ENCODE results near the gene WWOX.

WWOX gene

GRCh38 chr16:78362524-78363135 lies 263.2 kb downstream of the WWOX start:
- Histone ChIP-seq H3K4me1 (ENCODE audit: control insufficient read depth, insufficient read depth, low read length) (no peaks in the 10 kb centered on the region), H3K9ac (ENCODE audit: low read depth, low read length) (no peak overlapping the region), H3K36me3 (ENCODE audit: control insufficient read depth, insufficient read depth, low read length) (no peaks in the 10 kb centered on the region), H3K27me3 (ENCODE audit: control insufficient read depth, insufficient read depth, low read length) (no peaks in the 10 kb centered on the region), H3K4me3 (ENCODE audit: low read depth, low read length) (no peak overlapping the region), H3K9me3 (ENCODE audit: control insufficient read depth, insufficient read depth, low read length) (no peaks in the 10 kb centered on the region)

- Histone ChIP-seq H3K4me3 (ENCODE audit: low read depth, low read length) (no peak overlapping the region), H3K9ac (ENCODE audit: low read depth, low read length) (no peak overlapping the region), H3K4me1 (ENCODE audit: control insufficient read depth, insufficient read depth, low read length) (no peaks in the 10 kb centered on the region), H3K36me3 (ENCODE audit: control insufficient read depth, insufficient read depth, low read length) (no peaks in the 10 kb centered on the region), H3K27me3 (ENCODE audit: control insufficient read depth, insufficient read depth, low read length) (no peaks in the 10 kb centered on the region), H3K9me3 (ENCODE audit: control insufficient read depth, insufficient read depth, low read length) (no peaks in the 10 kb centered on the region)
Measured at GRCh38 chr16:78363843-78364555, 264.5 kb downstream of the WWOX start.

- no peak overlapping the region for H3K4me3 ChIP-seq (ENCODE audit: low read depth, low read length)
- H3K9ac ChIP-seq (ENCODE audit: low read depth, low read length) = no peak overlapping the region
- no peaks in the 10 kb centered on the region for H3K9me3 ChIP-seq (ENCODE audit: control insufficient read depth, insufficient read depth, low read length)
- no peaks in the 10 kb centered on the region for H3K27me3 ChIP-seq (ENCODE audit: control insufficient read depth, insufficient read depth, low read length)
- no peaks in the 10 kb centered on the region for H3K36me3 ChIP-seq (ENCODE audit: control insufficient read depth, insufficient read depth, low read length)
- H3K4me1 ChIP-seq (ENCODE audit: control insufficient read depth, insufficient read depth, low read length) = no peaks in the 10 kb centered on the region
Measured at GRCh38 chr16:78364556-78364880, 265.1 kb downstream of the WWOX start.

- Histone ChIP-seq H3K27me3 (ENCODE audit: control insufficient read depth, insufficient read depth, low read length) (no peaks in the 10 kb centered on the region), H3K4me1 (ENCODE audit: control insufficient read depth, insufficient read depth, low read length) (no peaks in the 10 kb centered on the region), H3K36me3 (ENCODE audit: control insufficient read depth, insufficient read depth, low read length) (no peaks in the 10 kb centered on the region), H3K9me3 (ENCODE audit: control insufficient read depth, insufficient read depth, low read length) (no peaks in the 10 kb centered on the region), H3K4me3 (ENCODE audit: low read depth, low read length) (no peak overlapping the region), H3K9ac (ENCODE audit: low read depth, low read length) (no peak overlapping the region)
Measured at GRCh38 chr16:78365366-78365765, 265.9 kb downstream of the WWOX start.

- Histone ChIP-seq H3K36me3 (ENCODE audit: control insufficient read depth, insufficient read depth, low read length) (no peaks in the 10 kb centered on the region), H3K27me3 (ENCODE audit: control insufficient read depth, insufficient read depth, low read length) (no peaks in the 10 kb centered on the region), H3K9ac (ENCODE audit: low read depth, low read length) (no peak overlapping the region), H3K4me3 (ENCODE audit: low read depth, low read length) (no peak overlapping the region), H3K9me3 (ENCODE audit: control insufficient read depth, insufficient read depth, low read length) (no peaks in the 10 kb centered on the region), H3K4me1 (ENCODE audit: control insufficient read depth, insufficient read depth, low read length) (peaks cover 14% of the 10 kb centered on the region)
Measured at GRCh38 chr16:78368121-78369102, 269.0 kb downstream of the WWOX start.

- no peak overlapping the region for H3K4me3 ChIP-seq (ENCODE audit: low read depth, low read length)
- H3K4me1 ChIP-seq (ENCODE audit: control insufficient read depth, insufficient read depth, low read length) = peaks cover 14% of the 10 kb centered on the region
- H3K9ac ChIP-seq (ENCODE audit: low read depth, low read length) = no peak overlapping the region
- H3K27me3 ChIP-seq (ENCODE audit: control insufficient read depth, insufficient read depth, low read length) = no peaks in the 10 kb centered on the region
- no peaks in the 10 kb centered on the region for H3K9me3 ChIP-seq (ENCODE audit: control insufficient read depth, insufficient read depth, low read length)
- no peaks in the 10 kb centered on the region for H3K36me3 ChIP-seq (ENCODE audit: control insufficient read depth, insufficient read depth, low read length)
Measured at GRCh38 chr16:78372277-78372676, 272.8 kb downstream of the WWOX start.

- Histone ChIP-seq H3K36me3 (ENCODE audit: control insufficient read depth, insufficient read depth, low read length) (no peaks in the 10 kb centered on the region), H3K4me1 (ENCODE audit: control insufficient read depth, insufficient read depth, low read length) (peaks cover 14% of the 10 kb centered on the region), H3K9me3 (ENCODE audit: control insufficient read depth, insufficient read depth, low read length) (no peaks in the 10 kb centered on the region), H3K9ac (ENCODE audit: low read depth, low read length) (no peak overlapping the region), H3K27me3 (ENCODE audit: control insufficient read depth, insufficient read depth, low read length) (no peaks in the 10 kb centered on the region), H3K4me3 (ENCODE audit: low read depth, low read length) (no peak overlapping the region)
Measured at GRCh38 chr16:78375055-78375679, 275.7 kb downstream of the WWOX start.

GRCh38 chr16:78376452-78376851 lies 277.0 kb downstream of the WWOX start:
- Histone ChIP-seq H3K27me3 (ENCODE audit: control insufficient read depth, insufficient read depth, low read length) (no peaks in the 10 kb centered on the region), H3K4me3 (ENCODE audit: low read depth, low read length) (no peak overlapping the region), H3K36me3 (ENCODE audit: control insufficient read depth, insufficient read depth, low read length) (no peaks in the 10 kb centered on the region), H3K9ac (ENCODE audit: low read depth, low read length) (no peak overlapping the region), H3K9me3 (ENCODE audit: control insufficient read depth, insufficient read depth, low read length) (no peaks in the 10 kb centered on the region), H3K4me1 (ENCODE audit: control insufficient read depth, insufficient read depth, low read length) (peaks cover 14% of the 10 kb centered on the region)

- H3K9ac ChIP-seq (ENCODE audit: low read depth, low read length) = no peak overlapping the region
- H3K4me1 ChIP-seq (ENCODE audit: control insufficient read depth, insufficient read depth, low read length) = peaks cover 6% of the 10 kb centered on the region
- no peak overlapping the region for H3K4me3 ChIP-seq (ENCODE audit: low read depth, low read length)
- H3K9me3 ChIP-seq (ENCODE audit: control insufficient read depth, insufficient read depth, low read length) = no peaks in the 10 kb centered on the region
- H3K27me3 ChIP-seq (ENCODE audit: control insufficient read depth, insufficient read depth, low read length) = no peaks in the 10 kb centered on the region
- H3K36me3 ChIP-seq (ENCODE audit: control insufficient read depth, insufficient read depth, low read length) = no peaks in the 10 kb centered on the region
Measured at GRCh38 chr16:78377312-78377711, 277.9 kb downstream of the WWOX start.

- H3K27me3 ChIP-seq (ENCODE audit: control insufficient read depth, insufficient read depth, low read length) = no peaks in the 10 kb centered on the region
- no peaks in the 10 kb centered on the region for H3K36me3 ChIP-seq (ENCODE audit: control insufficient read depth, insufficient read depth, low read length)
- H3K4me3 ChIP-seq (ENCODE audit: low read depth, low read length) = no peak overlapping the region
- H3K9me3 ChIP-seq (ENCODE audit: control insufficient read depth, insufficient read depth, low read length) = no peaks in the 10 kb centered on the region
- no peak overlapping the region for H3K9ac ChIP-seq (ENCODE audit: low read depth, low read length)
- no peaks in the 10 kb centered on the region for H3K4me1 ChIP-seq (ENCODE audit: control insufficient read depth, insufficient read depth, low read length)
Measured at GRCh38 chr16:78381060-78381459, 281.6 kb downstream of the WWOX start.

GRCh38 chr16:78383118-78383517 lies 283.7 kb downstream of the WWOX start:
- Histone ChIP-seq H3K4me3 (ENCODE audit: low read depth, low read length) (no peak overlapping the region), H3K36me3 (ENCODE audit: control insufficient read depth, insufficient read depth, low read length) (no peaks in the 10 kb centered on the region), H3K9me3 (ENCODE audit: control insufficient read depth, insufficient read depth, low read length) (no peaks in the 10 kb centered on the region), H3K4me1 (ENCODE audit: control insufficient read depth, insufficient read depth, low read length) (no peaks in the 10 kb centered on the region), H3K27me3 (ENCODE audit: control insufficient read depth, insufficient read depth, low read length) (no peaks in the 10 kb centered on the region), H3K9ac (ENCODE audit: low read depth, low read length) (no peak overlapping the region)
